GM12872 (cell line): ENCODE results near the gene MGAT5.

ENCODE experiments used
- TF ChIP-seq, protein P1 (sequence below): IDR thresholded peaks from 3 replicates; pipeline ENCODE4 v1.5.1; 2011; ENCODE audit warnings: low read depth, mild to moderate bottlenecking, low read length, moderate library complexity; ENCODE audit not compliant: insufficient read depth

The MGAT5 gene

DNA sequence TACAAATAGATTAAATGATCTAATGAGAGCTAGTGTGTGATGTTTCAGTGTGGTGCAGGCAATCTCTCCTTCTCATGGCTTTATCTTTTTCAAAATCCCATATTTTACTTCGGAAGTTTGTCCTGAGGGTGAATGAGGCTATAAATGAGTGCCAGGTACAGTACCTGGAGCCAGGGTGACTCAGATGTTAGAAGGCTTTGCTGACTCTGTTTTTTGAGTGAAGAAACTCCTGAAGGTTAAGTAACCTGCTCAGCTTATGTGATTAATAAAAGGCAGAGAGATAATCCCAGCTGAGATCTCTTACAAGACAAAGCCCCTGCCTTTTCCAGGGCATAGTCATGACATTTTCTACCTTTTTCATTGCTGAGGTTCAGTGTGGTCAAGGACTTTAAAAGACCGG is 52.6 kb downstream of the MGAT5 start:
- TF ChIP-seq, protein P1, sequence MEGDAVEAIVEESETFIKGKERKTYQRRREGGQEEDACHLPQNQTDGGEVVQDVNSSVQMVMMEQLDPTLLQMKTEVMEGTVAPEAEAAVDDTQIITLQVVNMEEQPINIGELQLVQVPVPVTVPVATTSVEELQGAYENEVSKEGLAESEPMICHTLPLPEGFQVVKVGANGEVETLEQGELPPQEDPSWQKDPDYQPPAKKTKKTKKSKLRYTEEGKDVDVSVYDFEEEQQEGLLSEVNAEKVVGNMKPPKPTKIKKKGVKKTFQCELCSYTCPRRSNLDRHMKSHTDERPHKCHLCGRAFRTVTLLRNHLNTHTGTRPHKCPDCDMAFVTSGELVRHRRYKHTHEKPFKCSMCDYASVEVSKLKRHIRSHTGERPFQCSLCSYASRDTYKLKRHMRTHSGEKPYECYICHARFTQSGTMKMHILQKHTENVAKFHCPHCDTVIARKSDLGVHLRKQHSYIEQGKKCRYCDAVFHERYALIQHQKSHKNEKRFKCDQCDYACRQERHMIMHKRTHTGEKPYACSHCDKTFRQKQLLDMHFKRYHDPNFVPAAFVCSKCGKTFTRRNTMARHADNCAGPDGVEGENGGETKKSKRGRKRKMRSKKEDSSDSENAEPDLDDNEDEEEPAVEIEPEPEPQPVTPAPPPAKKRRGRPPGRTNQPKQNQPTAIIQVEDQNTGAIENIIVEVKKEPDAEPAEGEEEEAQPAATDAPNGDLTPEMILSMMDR: no peak

DNA sequence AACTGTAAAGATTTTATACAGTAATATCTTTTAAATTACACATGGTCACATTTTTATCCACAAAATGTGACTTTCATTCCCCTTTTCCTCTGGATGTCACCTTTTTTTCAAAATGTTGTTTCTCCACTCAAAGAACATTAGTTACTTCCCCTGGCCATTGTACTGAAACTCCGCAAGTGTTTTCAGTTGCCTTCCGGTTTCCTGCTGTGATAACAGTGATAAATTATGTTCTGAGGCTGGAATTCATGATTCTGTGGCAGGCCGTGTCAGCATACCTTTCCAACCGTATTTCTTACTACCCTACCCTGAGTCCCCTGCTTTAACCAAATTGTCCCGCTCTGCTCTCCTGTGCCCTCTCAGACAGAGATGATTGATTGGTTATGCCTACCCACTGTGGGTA is 53.5 kb downstream of the MGAT5 start:
- TF ChIP-seq, protein P1: no peak

DNA sequence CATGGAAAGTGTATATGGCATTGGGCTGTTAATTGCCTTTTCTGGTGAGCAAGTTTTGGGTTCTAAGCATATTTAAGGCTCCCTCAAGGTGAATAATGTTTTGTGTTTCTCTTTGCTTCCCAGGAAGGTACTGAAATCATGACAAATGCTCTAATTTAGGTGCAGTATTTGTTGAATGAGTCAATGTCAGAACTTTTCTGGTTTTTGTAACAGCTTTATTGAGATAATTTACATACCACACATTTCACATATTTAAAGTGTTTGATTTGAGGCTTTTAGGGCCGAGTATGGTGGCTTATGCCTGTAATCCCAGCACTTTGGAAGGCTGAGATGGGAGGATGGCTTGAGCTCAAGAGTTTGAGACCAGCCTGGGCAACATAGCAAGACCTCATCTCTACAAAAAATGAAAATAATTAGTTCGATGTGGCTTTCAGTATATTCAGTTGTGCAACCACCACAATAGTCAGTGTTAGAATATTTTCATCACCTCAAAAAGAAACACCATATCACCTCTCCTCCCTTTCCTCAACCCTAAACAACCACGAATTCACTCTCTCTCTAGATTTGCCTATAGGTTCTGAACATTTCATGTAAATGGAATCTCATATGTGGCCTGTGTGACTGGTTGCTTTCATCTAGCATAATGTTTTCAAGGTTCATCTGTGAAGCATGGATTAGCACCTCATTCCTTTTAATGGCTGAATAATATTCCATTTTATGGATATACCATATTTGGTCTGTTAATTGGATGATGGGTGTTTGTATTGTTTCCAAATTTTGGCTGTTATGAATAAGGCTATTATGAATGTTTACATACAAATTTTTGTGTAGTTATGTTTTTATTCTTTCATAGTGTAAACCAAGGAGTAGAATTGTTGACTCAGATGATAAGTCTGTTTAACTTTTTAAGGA is 54.9 kb downstream of the MGAT5 start:
- TF ChIP-seq, protein P1: no peak

DNA sequence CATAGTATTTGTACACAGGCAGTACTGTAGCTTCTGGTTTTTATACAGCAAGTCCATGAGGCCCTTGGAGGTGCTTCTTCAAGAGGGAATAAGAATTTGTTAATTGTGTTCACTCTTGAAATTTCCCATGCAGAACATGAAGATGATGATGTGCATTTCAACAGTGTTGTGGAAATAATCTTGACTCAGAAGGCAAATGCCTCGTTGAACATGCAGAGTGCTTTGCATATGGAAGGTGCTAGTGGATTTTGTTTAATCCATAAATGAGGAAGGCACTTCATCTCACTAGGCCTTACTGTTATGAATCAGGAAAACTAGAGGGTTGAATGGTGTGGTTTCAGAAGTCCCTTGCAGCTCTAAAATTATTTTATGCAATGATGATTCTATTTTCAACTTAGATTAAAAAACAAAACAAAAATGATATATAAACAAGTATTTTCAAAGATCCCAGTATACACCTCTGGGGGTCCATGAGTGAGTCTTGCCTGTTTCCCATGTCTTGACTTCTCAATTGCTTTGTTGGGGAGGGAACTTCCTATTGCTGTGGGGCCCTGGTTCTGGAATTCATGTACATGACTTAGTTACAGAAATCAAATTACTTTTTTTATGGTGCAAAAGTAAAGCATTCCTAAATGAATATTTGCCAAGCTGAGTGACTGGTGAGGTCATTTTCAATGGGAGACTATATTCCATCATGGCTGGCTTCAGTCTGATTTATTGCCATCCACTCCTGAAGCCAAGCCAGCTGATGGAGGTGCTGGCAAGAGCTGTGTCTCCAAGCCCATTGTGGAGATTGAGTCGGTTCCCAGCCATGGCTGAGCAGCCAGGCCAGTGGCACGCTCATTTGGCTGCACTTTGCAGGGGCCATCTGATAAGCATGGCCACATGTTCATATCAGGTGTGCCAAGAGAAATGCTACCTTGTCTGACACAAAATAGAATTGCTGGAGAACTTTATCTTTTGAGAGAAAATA is 56.5 kb downstream of the MGAT5 start:
- TF ChIP-seq, protein P1: no peak

DNA sequence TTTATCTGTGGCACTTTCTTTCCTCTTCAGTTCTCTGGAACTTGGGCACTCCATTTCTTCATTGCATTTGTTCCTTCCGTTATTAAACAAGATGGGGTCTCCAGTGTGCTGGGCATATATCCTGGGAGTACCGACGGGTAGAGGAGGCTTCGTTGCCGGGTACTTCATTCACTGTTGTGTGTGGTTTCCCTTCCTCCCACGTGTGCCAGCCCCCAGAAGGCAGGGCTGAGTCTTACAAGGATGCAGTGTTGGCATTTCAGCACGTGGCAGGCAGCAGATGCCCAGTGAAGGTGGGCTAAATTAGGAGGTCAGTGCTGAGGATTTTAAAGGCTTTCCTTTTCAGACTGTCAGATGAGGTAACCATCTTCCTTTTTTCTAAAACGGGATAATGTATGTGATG is 58.6 kb downstream of the MGAT5 start:
- TF ChIP-seq, protein P1: no peak

DNA sequence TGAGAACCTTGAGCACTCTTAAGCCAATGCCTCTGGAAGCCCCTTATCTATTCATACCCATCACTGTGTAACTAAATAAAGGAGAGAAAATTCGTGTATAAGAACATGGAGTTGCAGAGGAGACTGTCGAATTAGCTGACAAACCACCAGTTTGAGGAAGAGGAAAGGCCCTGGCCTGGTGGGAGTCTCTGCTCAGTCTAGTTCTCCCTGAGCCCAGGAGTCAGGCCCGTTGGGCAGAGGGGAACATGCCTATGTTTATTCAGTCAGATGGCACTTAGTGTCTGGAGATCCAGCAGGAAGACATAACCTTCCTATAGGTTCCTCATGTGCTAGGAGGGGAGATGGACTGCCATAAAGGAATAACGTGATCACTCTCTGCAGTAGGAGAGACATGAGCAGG is 60.3 kb downstream of the MGAT5 start:
- TF ChIP-seq, protein P1: no peak
